ENCODE measurements around the gene CECR2.
"Not testable (repeated sequence)": the region's sequence is repeated elsewhere in the genome, so short reads cannot be mapped to it uniquely, and the experiment has no call there.

CECR2 gene

DNA sequence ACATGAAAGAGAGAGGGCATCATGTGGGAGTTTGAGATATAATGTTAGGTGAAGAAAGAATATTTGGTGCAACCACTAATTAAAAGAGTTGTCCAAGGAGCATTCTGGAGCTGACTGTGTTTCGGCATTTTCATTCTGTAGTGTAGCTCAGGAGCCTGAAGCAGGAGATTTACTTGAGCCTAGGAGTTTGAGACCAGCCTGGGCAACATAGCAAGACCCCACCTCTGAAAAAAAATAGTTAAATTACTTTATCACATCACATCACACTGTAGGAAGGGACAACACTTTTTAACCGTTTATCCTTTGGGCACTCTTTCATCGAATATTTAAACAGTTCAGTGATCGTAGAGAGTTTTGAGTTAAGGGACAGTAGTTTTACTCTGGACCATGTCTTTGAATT, 143.7 kb downstream of the CECR2 start:
- no peak for TF ChIP-seq POLR2AphosphoS5 (IDR thresholded peaks at IDR 0.05; ENCODE audit: low read depth, low read length)
- DNase-seq (ENCODE audit: insufficient read length, low spot score): no peak
- no peak for FAIRE-seq

- TF ChIP-seq POU2F2 (IDR thresholded peaks at IDR 0.05; ENCODE audit: low read depth, low read length) (no peak), POLR2A (IDR thresholded peaks at IDR 0.05; ENCODE audit: low read depth, low read length) (no peak), PAX5 (IDR thresholded peaks at IDR 0.05; ENCODE audit: insufficient read depth, low read length, severe bottlenecking) (no peak), TAF1 (IDR thresholded peaks at IDR 0.05; ENCODE audit: low read depth, low read length) (no peak), SPI1 (IDR thresholded peaks at IDR 0.05; ENCODE audit: low read depth, low read length) (no peak), POLR2AphosphoS5 (IDR thresholded peaks at IDR 0.05; ENCODE audit: low read depth, low read length) (no peak)
- no peak for FAIRE-seq
Measured at GRCh38 chr22:17513612-17514011, 144.4 kb downstream of the CECR2 start.

GRCh38 chr22:17514084-17514483, 144.8 kb downstream of the CECR2 start:
- TF ChIP-seq SPI1 (IDR thresholded peaks at IDR 0.05; ENCODE audit: low read depth, low read length) (no peak), POLR2AphosphoS5 (IDR thresholded peaks at IDR 0.05; ENCODE audit: low read depth, low read length) (no peak), PAX5 (IDR thresholded peaks at IDR 0.05; ENCODE audit: insufficient read depth, low read length, severe bottlenecking) (no peak), TAF1 (IDR thresholded peaks at IDR 0.05; ENCODE audit: low read depth, low read length) (no peak), POLR2A (IDR thresholded peaks at IDR 0.05; ENCODE audit: low read depth, low read length) (no peak), POU2F2 (IDR thresholded peaks at IDR 0.05; ENCODE audit: low read depth, low read length) (no peak)

More at GRCh38 chr22:17513612-17514011, 144.4 kb downstream of the CECR2 start:
- no peak for DNase-seq (ENCODE audit: insufficient read length, low spot score)

GRCh38 chr22:17518406-17518805, 149.1 kb downstream of the CECR2 start:
- FAIRE-seq (no peak), DNase-seq (ENCODE audit: insufficient read length, low spot score) (no peak)
- no peak for TF ChIP-seq POU2F2 (IDR thresholded peaks at IDR 0.05; ENCODE audit: low read depth, low read length)
- TF ChIP-seq SPI1 (IDR thresholded peaks at IDR 0.05; ENCODE audit: low read depth, low read length): no peak
- TF ChIP-seq POLR2AphosphoS5 (IDR thresholded peaks at IDR 0.05; ENCODE audit: low read depth, low read length): no peak
- TF ChIP-seq PAX5 (IDR thresholded peaks at IDR 0.05; ENCODE audit: insufficient read depth, low read length, severe bottlenecking): no peak
- TF ChIP-seq POLR2A (IDR thresholded peaks at IDR 0.05; ENCODE audit: low read depth, low read length): no peak

More at GRCh38 chr22:17514084-17514483, 144.8 kb downstream of the CECR2 start:
- DNase-seq (ENCODE audit: insufficient read length, low spot score) (no peak), FAIRE-seq (no peak)

GRCh38 chr22:17521971-17522370, 152.7 kb downstream of the CECR2 start:
- not testable (repeated sequence) for DNase-seq (ENCODE audit: insufficient read length, low spot score); FAIRE-seq

- DNase-seq (ENCODE audit: insufficient read length, low spot score): no peak
- no peak for TF ChIP-seq POU2F2 (IDR thresholded peaks at IDR 0.05; ENCODE audit: low read depth, low read length)
- TF ChIP-seq SPI1 (IDR thresholded peaks at IDR 0.05; ENCODE audit: low read depth, low read length): no peak
- TF ChIP-seq POLR2AphosphoS5 (IDR thresholded peaks at IDR 0.05; ENCODE audit: low read depth, low read length): no peak
- TF ChIP-seq PAX5 (IDR thresholded peaks at IDR 0.05; ENCODE audit: insufficient read depth, low read length, severe bottlenecking): no peak
- no peak for TF ChIP-seq TAF1 (IDR thresholded peaks at IDR 0.05; ENCODE audit: low read depth, low read length)
- TF ChIP-seq POLR2A (IDR thresholded peaks at IDR 0.05; ENCODE audit: low read depth, low read length): no peak
- no peak for FAIRE-seq
Measured at GRCh38 chr22:17523925-17524324, 154.7 kb downstream of the CECR2 start.

DNA sequence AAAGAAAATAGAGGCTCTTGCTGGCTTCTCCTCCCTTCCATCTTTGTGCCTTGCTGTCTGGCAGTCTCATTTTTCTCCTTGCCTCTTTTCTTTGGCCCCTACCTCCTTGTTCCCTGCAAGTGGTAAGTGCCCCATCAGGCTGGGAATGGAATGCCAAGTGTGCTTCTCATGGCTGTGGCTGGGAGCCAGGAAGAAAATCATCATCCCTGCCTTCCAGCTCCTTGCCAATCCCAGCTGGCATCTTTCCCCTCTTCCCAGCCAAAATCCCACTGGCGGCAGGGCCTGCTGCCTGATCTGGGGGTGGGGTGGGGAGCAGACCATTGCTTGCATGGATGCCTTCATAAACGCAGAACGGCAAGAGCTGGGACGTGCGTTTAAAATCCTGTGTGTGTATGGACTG, 167.0 kb downstream of the CECR2 start:
- DNase-seq (ENCODE audit: insufficient read length, low spot score) (no peak), FAIRE-seq (no peak)
- TF ChIP-seq POLR2AphosphoS5 (IDR thresholded peaks at IDR 0.05; ENCODE audit: low read depth, low read length) (no peak), TAF1 (IDR thresholded peaks at IDR 0.05; ENCODE audit: low read depth, low read length) (no peak), POLR2A (IDR thresholded peaks at IDR 0.05; ENCODE audit: low read depth, low read length) (no peak), PAX5 (IDR thresholded peaks at IDR 0.05; ENCODE audit: insufficient read depth, low read length, severe bottlenecking) (no peak), SPI1 (IDR thresholded peaks at IDR 0.05; ENCODE audit: low read depth, low read length) (no peak), POU2F2 (IDR thresholded peaks at IDR 0.05; ENCODE audit: low read depth, low read length) (no peak)

DNA sequence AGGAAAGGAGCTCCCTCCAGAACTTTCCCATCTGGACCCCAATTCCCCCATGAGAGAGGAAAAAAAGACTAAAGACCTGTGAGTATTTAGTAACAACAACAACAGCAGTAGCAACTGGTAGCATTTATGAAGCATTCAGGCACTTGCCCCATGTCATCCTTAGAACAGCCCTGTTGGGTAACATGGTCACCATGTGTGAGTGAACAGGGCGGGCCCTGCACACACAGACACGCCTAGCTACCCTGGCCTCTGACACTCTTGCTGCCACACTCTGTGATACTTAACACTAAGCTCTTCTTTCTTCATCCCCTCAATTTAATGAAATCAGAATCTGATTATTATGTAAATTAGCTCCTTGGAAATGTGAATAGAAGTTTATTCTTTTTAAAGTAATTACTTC, 167.9 kb downstream of the CECR2 start:
- no peak for FAIRE-seq
- TF ChIP-seq SPI1 (IDR thresholded peaks at IDR 0.05; ENCODE audit: low read depth, low read length) (no peak), POLR2AphosphoS5 (IDR thresholded peaks at IDR 0.05; ENCODE audit: low read depth, low read length) (no peak), POU2F2 (IDR thresholded peaks at IDR 0.05; ENCODE audit: low read depth, low read length) (no peak), TAF1 (IDR thresholded peaks at IDR 0.05; ENCODE audit: low read depth, low read length) (no peak)

GRCh38 chr22:17540481-17540880, 171.2 kb downstream of the CECR2 start:
- TF ChIP-seq TAF1 (IDR thresholded peaks at IDR 0.05; ENCODE audit: low read depth, low read length): no peak
- no peak for TF ChIP-seq PAX5 (IDR thresholded peaks at IDR 0.05; ENCODE audit: insufficient read depth, low read length, severe bottlenecking)
- no peak for TF ChIP-seq POLR2AphosphoS5 (IDR thresholded peaks at IDR 0.05; ENCODE audit: low read depth, low read length)
- TF ChIP-seq SPI1 (IDR thresholded peaks at IDR 0.05; ENCODE audit: low read depth, low read length): no peak
- TF ChIP-seq POU2F2 (IDR thresholded peaks at IDR 0.05; ENCODE audit: low read depth, low read length): no peak
- TF ChIP-seq POLR2A (IDR thresholded peaks at IDR 0.05; ENCODE audit: low read depth, low read length): no peak
- DNase-seq (ENCODE audit: insufficient read length, low spot score) (no peak), FAIRE-seq (no peak)

More for the DNA sequence above, 167.9 kb downstream of the CECR2 start:
- no peak for DNase-seq (ENCODE audit: insufficient read length, low spot score)

DNA sequence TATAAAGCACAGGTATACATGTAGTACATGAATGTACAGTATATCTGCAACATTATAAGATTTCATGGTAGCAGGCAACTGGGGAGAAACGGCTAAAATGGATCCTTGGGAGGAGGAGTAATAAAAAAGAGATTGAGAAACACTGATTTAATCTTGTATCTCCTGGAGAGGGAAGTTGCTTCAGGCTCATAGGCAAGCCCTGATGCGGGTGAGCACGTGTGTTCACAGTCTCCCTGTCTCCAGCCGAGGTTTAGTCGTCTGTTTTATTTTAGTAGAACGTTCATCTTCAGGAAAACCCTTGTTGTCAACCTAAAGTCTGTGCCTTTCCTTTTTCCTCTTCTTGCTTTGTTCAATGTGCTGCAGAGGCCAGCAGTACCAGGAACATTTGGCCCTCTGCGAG, 172.2 kb downstream of the CECR2 start:
- TF ChIP-seq TAF1 (IDR thresholded peaks at IDR 0.05; ENCODE audit: low read depth, low read length) (no peak), POU2F2 (IDR thresholded peaks at IDR 0.05; ENCODE audit: low read depth, low read length) (no peak), PAX5 (IDR thresholded peaks at IDR 0.05; ENCODE audit: insufficient read depth, low read length, severe bottlenecking) (no peak), POLR2AphosphoS5 (IDR thresholded peaks at IDR 0.05; ENCODE audit: low read depth, low read length) (no peak), SPI1 (IDR thresholded peaks at IDR 0.05; ENCODE audit: low read depth, low read length) (no peak), POLR2A (IDR thresholded peaks at IDR 0.05; ENCODE audit: low read depth, low read length) (no peak)
- no peak for DNase-seq (ENCODE audit: insufficient read length, low spot score)
- FAIRE-seq: no peak

DNA sequence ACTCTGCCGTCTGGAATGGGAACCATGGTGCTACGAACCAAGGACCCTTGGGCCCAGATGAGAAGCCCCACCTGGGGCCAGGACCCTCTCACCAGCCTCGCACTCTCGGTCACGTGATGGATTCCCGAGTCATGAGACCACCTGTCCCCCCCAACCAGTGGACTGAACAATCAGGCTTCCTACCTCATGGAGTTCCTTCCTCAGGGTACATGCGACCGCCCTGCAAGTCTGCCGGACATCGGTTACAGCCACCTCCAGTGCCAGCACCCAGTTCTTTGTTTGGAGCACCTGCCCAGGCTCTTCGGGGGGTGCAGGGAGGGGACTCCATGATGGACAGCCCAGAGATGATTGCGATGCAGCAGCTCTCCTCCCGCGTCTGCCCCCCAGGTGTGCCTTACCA, 173.2 kb downstream of the CECR2 start:
- TF ChIP-seq POU2F2 (IDR thresholded peaks at IDR 0.05; ENCODE audit: low read depth, low read length) (no peak), SPI1 (IDR thresholded peaks at IDR 0.05; ENCODE audit: low read depth, low read length) (no peak), PAX5 (IDR thresholded peaks at IDR 0.05; ENCODE audit: insufficient read depth, low read length, severe bottlenecking) (no peak)
- FAIRE-seq (no peak), DNase-seq (ENCODE audit: insufficient read length, low spot score) (no peak)
